ENCODE measurements around the gene STX18.

GRCh38 chr4:4477391-4477790, 64.5 kb downstream of the STX18 start:
- TF ChIP-seq POLR2AphosphoS5 (IDR thresholded peaks at IDR 0.05; ENCODE audit: insufficient read depth, low read depth, low read length) (no peak), CTCF (IDR thresholded peaks at IDR 0.05; ENCODE audit: extremely low read depth in 1 of 2, insufficient read depth in 1 of 2, low read depth in 1 of 2, low read length in 2 of 2) (no peak), MAX (IDR thresholded peaks at IDR 0.05; ENCODE audit: insufficient read depth, insufficient read length) (no peak), EZH2 (IDR thresholded peaks at IDR 0.05; ENCODE audit: borderline replicate concordance, low read depth, low read length, severe bottlenecking) (no peak), POLR2A (IDR thresholded peaks at IDR 0.05; ENCODE audit: low read depth, low read length) (no peak), JUN (IDR thresholded peaks at IDR 0.05; ENCODE audit: borderline replicate concordance, insufficient read depth, insufficient read length, low read depth) (no peak), FOS (IDR thresholded peaks at IDR 0.05; ENCODE audit: borderline replicate concordance, insufficient read depth, low read length) (no peak), GATA2 (IDR thresholded peaks at IDR 0.05; ENCODE audit: insufficient read depth, insufficient read length, low read depth, low read length) (no peak)
